H1 (cell line): ENCODE results near the gene WNT7A. TPM values are rescaled to one million over a fixed set of nuclear protein-coding genes. Genes with fewer than 3 reads are reported as not detected.

Source experiments
- CTCF ChIA-PET: fragments of 300-600 bp; sonication (Branson Sonifier 250); formaldehyde crosslinking; loops from one replicate; lab custom pipeline; 2021; ENCODE audit not compliant: partially characterized antibody; lab: Charles Lee
- POLR2A ChIA-PET: fragments of 300-600 bp; sonication (Branson Sonifier 250); formaldehyde crosslinking; loops from one replicate; lab custom pipeline; 2021; ENCODE audit warnings: inconsistent platforms; ENCODE audit not compliant: partially characterized antibody; lab: Charles Lee
- DNase-seq, 2 experiments: peaks; one replicate each; pipeline versions ENCODE4 v3.0.0 to v3.0.0-alpha.2; 2010 to 2022; ENCODE audit warnings: low spot score in 2 of 2, low read depth in 1 of 2, mixed read lengths in 1 of 2
- FAIRE-seq: peaks from 2 replicates; lab custom pipeline; 2011; peaks lifted over from hg19 to GRCh38; lab: Jason Lieb, UNC
- H2AFZ ChIP-seq: 2 replicates; pipeline ENCODE4 v1.8.1; 2012; ENCODE audit warnings: low read length, inconsistent platforms
- H2AK5ac ChIP-seq: 2 replicates; pipeline ENCODE4 v1.6.1; 2013; ENCODE audit warnings: low read depth, low read length
- H2BK120ac ChIP-seq: replicated peaks from 2 replicates; pipeline ENCODE3; 2013; ENCODE audit warnings: low read depth, low read length, inconsistent platforms
- H2BK12ac ChIP-seq: 2 replicates; pipeline ENCODE4 v1.6.1; 2013; ENCODE audit warnings: low read depth, low read length
- H2BK15ac ChIP-seq: 2 replicates; pipeline ENCODE4 v1.6.1; 2013; ENCODE audit warnings: low read length
- H2BK20ac ChIP-seq: 2 replicates; pipeline ENCODE4 v1.6.1; 2013; ENCODE audit warnings: low read length
- H2BK5ac ChIP-seq: 2 replicates; pipeline ENCODE4 v1.6.1; 2013; ENCODE audit warnings: low read depth, low read length
- H3K14ac ChIP-seq: 2 replicates; pipeline ENCODE4 v1.6.1; 2013; ENCODE audit warnings: inconsistent platforms; ENCODE audit not compliant: insufficient read length
- H3K18ac ChIP-seq: 2 replicates; pipeline ENCODE4 v1.6.1; 2013; ENCODE audit warnings: low read length; ENCODE audit errors: extremely low read depth
- H3K23ac ChIP-seq: 2 replicates; pipeline ENCODE4 v1.6.1; 2013; ENCODE audit warnings: inconsistent platforms; ENCODE audit not compliant: insufficient read length
- H3K23me2 ChIP-seq: 2 replicates; pipeline ENCODE4 v1.6.1; 2013; ENCODE audit warnings: low read depth, low read length
- H3K27ac ChIP-seq: 2 replicates; pipeline ENCODE4 v1.6.1; 2011; ENCODE audit warnings: low read depth, low read length, inconsistent platforms
- H3K27me3 ChIP-seq, 4 experiments: replicated peaks in 1 of 4; 1 replicate in 1 of 4; 2 replicates in 3 of 4; pipeline versions ENCODE4 v1.6.1 to v1.8.1; 2011 to 2013; ENCODE audit warnings: low read length in 3 of 4, mild to moderate bottlenecking in 3 of 4, inconsistent platforms in 2 of 4, mixed read lengths in 2 of 4, moderate library complexity in 1 of 4; ENCODE audit not compliant: control insufficient read depth in 3 of 4, insufficient read depth in 3 of 4; ENCODE audit errors: extremely low read depth in 1 of 4
- H3K36me3 ChIP-seq, 4 experiments: 2 replicates each; pipeline versions ENCODE4 v1.6.1 to v1.8.1; 2011 to 2013; ENCODE audit warnings: mild to moderate bottlenecking in 4 of 4, low read length in 3 of 4, moderate library complexity in 2 of 4, control low read depth in 1 of 4, inconsistent platforms in 1 of 4; ENCODE audit not compliant: insufficient read depth in 4 of 4, control insufficient read depth in 2 of 4
- H3K4ac ChIP-seq: replicated peaks from 2 replicates; pipeline ENCODE3; 2013; ENCODE audit warnings: low read length, low read depth, mixed read lengths, inconsistent platforms; ENCODE audit not compliant: insufficient read length
- H3K4me1 ChIP-seq, 4 experiments: replicated peaks in 1 of 4; 1 replicate in 1 of 4; 2 replicates in 3 of 4; pipeline versions ENCODE4 v1.6.1 to v1.8.1; 2011 to 2013; ENCODE audit warnings: low read length in 3 of 4, inconsistent platforms in 2 of 4, mixed read lengths in 1 of 4; ENCODE audit not compliant: insufficient read depth in 4 of 4, control insufficient read depth in 3 of 4
- H3K4me2 ChIP-seq, 2 experiments: 2 replicates each; pipeline versions ENCODE4 v1.6.1 to v1.8.1; 2011 to 2013; ENCODE audit warnings: low read depth in 2 of 2, low read length in 2 of 2, control low read depth in 1 of 2, inconsistent platforms in 1 of 2, mild to moderate bottlenecking in 1 of 2; ENCODE audit not compliant: insufficient read depth in 1 of 2
- H3K4me3 ChIP-seq, 4 experiments: fragments of 200-600, 300-600 bp in 1 of 4; sonication (generic), shearing (Covaris generic), sonication (Bioruptor Twin) in 1 of 4; 2 replicates each; pipeline versions ENCODE4 v1.5.1 to v1.8.1; 2011 to 2016; ENCODE audit warnings: low read length in 4 of 4, low read depth in 3 of 4, control low read depth in 2 of 4, inconsistent platforms in 2 of 4, mild to moderate bottlenecking in 2 of 4, mixed read lengths in 1 of 4, moderate library complexity in 1 of 4; ENCODE audit not compliant: insufficient read depth in 2 of 4; ENCODE audit errors: extremely low read depth in 1 of 4
- H3K56ac ChIP-seq: replicated peaks from 2 replicates; pipeline ENCODE3; 2013; ENCODE audit warnings: low read depth, mild to moderate bottlenecking, mixed read lengths, low read length, inconsistent platforms; ENCODE audit not compliant: insufficient read length
- H3K79me1 ChIP-seq: 2 replicates; pipeline ENCODE4 v1.6.1; 2013; ENCODE audit warnings: low read depth, low read length, control low read depth
- H3K79me2 ChIP-seq, 2 experiments: 2 replicates each; pipeline versions ENCODE4 v1.6.1 to v1.8.1; 2012 to 2013; ENCODE audit warnings: low read length in 2 of 2, mild to moderate bottlenecking in 2 of 2, inconsistent platforms in 1 of 2; ENCODE audit not compliant: insufficient read depth in 2 of 2, control insufficient read depth in 1 of 2
- H3K9ac ChIP-seq, 4 experiments: replicated peaks in 1 of 4; 1 replicate in 1 of 4; 2 replicates in 3 of 4; pipeline versions ENCODE4 v1.6.1 to v1.8.1; 2011 to 2013; ENCODE audit warnings: low read depth in 3 of 4, low read length in 3 of 4, control low read depth in 2 of 4, mild to moderate bottlenecking in 2 of 4, moderate library complexity in 2 of 4, inconsistent platforms in 1 of 4; ENCODE audit errors: extremely low read depth in 1 of 4
- H3K9me3 ChIP-seq, 2 experiments: 2 replicates each; pipeline versions ENCODE4 v1.6.1 to v1.8.1; 2012 to 2013; ENCODE audit warnings: mild to moderate bottlenecking in 2 of 2, moderate library complexity in 2 of 2, control low read depth in 1 of 2, inconsistent platforms in 1 of 2, low read depth in 1 of 2, low read length in 1 of 2, mixed read lengths in 1 of 2; ENCODE audit not compliant: insufficient read depth in 2 of 2
- H4K20me1 ChIP-seq, 2 experiments: replicated peaks in 1 of 2; 2 replicates each; pipeline versions ENCODE3 to v1.8.1; 2011 to 2013; ENCODE audit warnings: inconsistent platforms in 2 of 2, low read length in 2 of 2, mild to moderate bottlenecking in 1 of 2; ENCODE audit not compliant: insufficient read depth in 2 of 2, control insufficient read depth in 1 of 2
- H4K5ac ChIP-seq: 2 replicates; pipeline ENCODE4 v1.6.1; 2013; ENCODE audit warnings: low read length, low read depth, mixed read lengths, inconsistent platforms; ENCODE audit not compliant: insufficient read length
- H4K8ac ChIP-seq: 2 replicates; pipeline ENCODE4 v1.8.0; 2013; ENCODE audit warnings: mild to moderate bottlenecking, moderate library complexity, low read length, inconsistent platforms; ENCODE audit not compliant: insufficient read depth; ENCODE audit errors: extremely low read depth
- H4K91ac ChIP-seq: replicated peaks from 2 replicates; pipeline ENCODE3; 2013; ENCODE audit warnings: low read length, mixed read lengths, inconsistent platforms; ENCODE audit not compliant: insufficient read length
- E2F6 ChIP-seq: IDR thresholded peaks from 2 replicates; pipeline ENCODE4 v1.6.1; 2012; ENCODE audit warnings: inconsistent platforms
- HDAC2 ChIP-seq, 2 experiments: fragments of 300-600 bp in 1 of 2; sonication (generic) in 1 of 2; IDR thresholded peaks; 2 replicates each; pipeline ENCODE4 v1.6.1; 2011 to 2012; ENCODE audit warnings: low read depth in 2 of 2, low read length in 2 of 2, mild to moderate bottlenecking in 2 of 2, moderate library complexity in 2 of 2, borderline replicate concordance in 1 of 2, inconsistent platforms in 1 of 2
- KDM5A ChIP-seq: fragments of 200-600 bp; IDR thresholded peaks from 2 replicates; pipeline ENCODE4 v1.7.1; 2012; ENCODE audit warnings: mild to moderate bottlenecking, low read length, inconsistent platforms, mixed read lengths
- POLR2A ChIP-seq, 2 experiments: IDR thresholded peaks; 1 replicate in 1 of 2; 2 replicates in 1 of 2; pipeline ENCODE4 v1.6.1; 2011; ENCODE audit warnings: low read depth in 2 of 2, low read length in 2 of 2, mild to moderate bottlenecking in 2 of 2; ENCODE audit errors: control extremely low read depth in 1 of 2
- RBBP5 ChIP-seq: IDR thresholded peaks from 2 replicates; pipeline ENCODE4 v1.7.1; 2012; ENCODE audit warnings: low read depth, mild to moderate bottlenecking, inconsistent platforms, low read length, moderate library complexity, borderline replicate concordance
- SIRT6 ChIP-seq: IDR thresholded peaks from one replicate; pipeline ENCODE4 v1.7.1; 2012; ENCODE audit warnings: low read length, inconsistent platforms
- TCF12 ChIP-seq: IDR thresholded peaks from 2 replicates; pipeline ENCODE4 v1.6.1; 2011; ENCODE audit warnings: low read depth, mild to moderate bottlenecking, low read length
- WGBS, 2 experiments: shearing (Covaris generic) in 1 of 2; methylation state at CpG; one replicate each; pipeline versions ENCODE4 v1.1.6 to v1.1.7; 2013 to 2015; ENCODE audit warnings: low lambda C conversion rate in 2 of 2, mixed read lengths in 2 of 2, inconsistent platforms in 1 of 2, low coverage in 1 of 2, missing lambda C conversion rate in 1 of 2; ENCODE audit not compliant: insufficient replicate concordance in 2 of 2, insufficient coverage in 1 of 2, insufficient read length in 1 of 2; ENCODE audit errors: extremely low coverage in 1 of 2, missing lambda C conversion rate in 1 of 2; 5-methylcytosine and 5-hydroxymethylcytosine counted together
- polyA plus RNA-seq, 7 experiments: library from polyadenylated mRNA; depleted of rRNA in 3 of 7; stranded (reverse) in 5 of 7; unstranded in 2 of 7; fragments of >200 nt in 5 of 7; fragments of 200-250 nt in 2 of 7; gene quantifications; 1 replicate in 5 of 7; 2 replicates in 1 of 7; 4 replicates in 1 of 7; pipeline versions ENCODE4 v1.2.1 to v1.2.3, GENCODE V29; 2011 to 2013; ENCODE audit warnings: missing spikeins in 2 of 7, mixed read lengths in 2 of 7
- total RNA-seq: library from RNA; stranded (reverse); fragmentation: NEBNext Ultra II Directional; extraction: Animal tissue kit (Norgen Biotek cat#: 25700); gene quantifications from 2 replicates; pipeline ENCODE4 v1.2.1, GENCODE V29; 2021

WNT7A gene
- total and polyA plus RNA-seq, 2 of the 8 experiments (the other 6 are each of a cell fraction or from before 2014, with no cell fraction given): 0.02 TPM; not detected in 1

- no peak overlapping the region for H3K9ac ChIP-seq
- H2BK5ac ChIP-seq: no peak overlapping the region
- H3K79me1 ChIP-seq: no peaks in the 10 kb centered on the region
- WGBS, 2 experiments: 100% methylated on average over 4 of the region's 4 CpGs; no CpG with 5 or more reads in 1 of the 2 experiments
- FAIRE-seq (no peak), DNase-seq (no peak)
- H4K5ac ChIP-seq: no peak overlapping the region
- no peak overlapping the region for H3K4me2 ChIP-seq
- H3K36me3 ChIP-seq: no peaks in the 10 kb centered on the region
- ChIA-PET POLR2A (no interaction called here), CTCF (interaction anchor here (0.7 to 2.5 kb wide), 7 partner anchors 9 to 207 kb away, joined by 3 to 10 read pairs (median 4); partner anchors contain the start of gene WNT7A)
- H3K56ac ChIP-seq: no peak overlapping the region
- H3K14ac ChIP-seq: no peak overlapping the region
- no peak overlapping the region for H3K4ac ChIP-seq
- H4K20me1 ChIP-seq: no peaks in the 10 kb centered on the region
- H3K4me3 ChIP-seq: no peak overlapping the region
- H2BK15ac ChIP-seq: no peak overlapping the region
- H2BK12ac ChIP-seq: no peak overlapping the region
- H3K23ac ChIP-seq: no peak overlapping the region
- H3K4me1 ChIP-seq: no peaks in the 10 kb centered on the region
- no peaks in the 10 kb centered on the region for H3K23me2 ChIP-seq
- no peak overlapping the region for H4K8ac ChIP-seq
- H3K18ac ChIP-seq: no peak overlapping the region
- no peak overlapping the region for H2BK120ac ChIP-seq
- no peak overlapping the region for H2BK20ac ChIP-seq
- peaks cover 0 to 6% (median 3%) of the 10 kb centered on the region in 4 experiments; a peak in 2 of 7 replicates for H3K27me3 ChIP-seq
- no peak overlapping the region for H4K91ac ChIP-seq
- H2AFZ ChIP-seq: no peak overlapping the region
- H3K9me3 ChIP-seq: no peaks in the 10 kb centered on the region
- no peak overlapping the region for H2AK5ac ChIP-seq
- no peaks in the 10 kb centered on the region for H3K79me2 ChIP-seq
- H3K27ac ChIP-seq: no peak overlapping the region
- TF ChIP-seq RBBP5 (no peak), POLR2A (IDR thresholded peaks at IDR 0.05; ENCODE audit: control extremely low read depth in 1 of 2, low read depth in 2 of 2, low read length in 2 of 2) (no peak), KDM5A (no peak), SIRT6 (no peak), E2F6 (no peak), TCF12 (no peak), HDAC2 (IDR thresholded peaks at IDR 0.05; ENCODE audit: borderline replicate concordance in 1 of 2, low read depth in 2 of 2, low read length in 2 of 2) (no peak)
These were observed 14.8 kb downstream of the WNT7A start for GRCh38 chr3:13865106-13865505.
